Colonic mucosa (tissue), 4 donors: ENCODE measurements around the gene FGF14. TPM values are rescaled to one million over a fixed set of nuclear protein-coding genes. Genes with fewer than 3 reads are reported as not detected.

Experiments used
- DNase-seq: peaks from one replicate; pipeline ENCODE4 v3.0.0-alpha.2; 2020
- H3K27ac ChIP-seq: fragments of 200-600 bp; one replicate; pipeline ENCODE4 v1.8.0; 2021
- H3K27me3 ChIP-seq: fragments of 200-600 bp; one replicate; pipeline ENCODE4 v1.8.0; 2021
- H3K36me3 ChIP-seq: fragments of 200-600 bp; one replicate; pipeline ENCODE4 v1.8.0; 2021
- H3K4me1 ChIP-seq: fragments of 200-600 bp; one replicate; pipeline ENCODE4 v1.8.0; 2021; ENCODE audit warnings: mild to moderate bottlenecking
- H3K4me3 ChIP-seq: fragments of 200-600 bp; one replicate; pipeline ENCODE4 v1.8.0; 2021
- H3K9ac ChIP-seq, 2 donors: one replicate each; pipeline ENCODE4 v1.7.0; 2013; ENCODE audit warnings: control low read depth in 2 of 2, low read depth in 2 of 2, low read length in 2 of 2
- H3K9me3 ChIP-seq: fragments of 200-600 bp; one replicate; pipeline ENCODE4 v1.8.0; 2021
- CTCF ChIP-seq: fragments of 200-600 bp; IDR thresholded peaks from one replicate; pipeline ENCODE4 v1.8.0; 2022; ENCODE audit warnings: antibody characterized with exemption, mild to moderate bottlenecking
- intact Hi-C: fragments of 100-400 bp; cut with DNase I; formaldehyde crosslinking; loops from one replicate; pipeline ENCODE4 v1.14.1; 2022
- total RNA-seq, 2 donors: library from RNA; stranded (reverse); fragmentation: NEBNext Ultra II Directional in 1 of 2; extraction: Animal tissue kit (Norgen Biotek cat#: 25700) in 1 of 2; gene quantifications; one replicate each; pipeline ENCODE4 v1.2.1, GENCODE V29; 2021
- donor health status: healthy.
- donor health status: DM: no; HTN: no; CAD: no.
- donor health status: DM: no; HTN: no; CAD: no.

FGF14 gene
- total RNA-seq, 2 donors from 2014 or later, result 0.62 to 0.85 TPM

GRCh38 chr13:102191951-102192502, 209.8 kb downstream of the FGF14 start:
- Histone ChIP-seq H3K27me3 (no peaks in the 10 kb centered on the region), H3K4me3 (no peak overlapping the region), H3K36me3 (no peaks in the 10 kb centered on the region), H3K27ac (no peak overlapping the region), H3K4me1 (no peaks in the 10 kb centered on the region), H3K9me3 (no peaks in the 10 kb centered on the region), H3K9ac (no peak overlapping the region)
- TF ChIP-seq CTCF, result no peak
- DNase-seq, result no peak
- intact Hi-C loops, result no loop called here

DNA sequence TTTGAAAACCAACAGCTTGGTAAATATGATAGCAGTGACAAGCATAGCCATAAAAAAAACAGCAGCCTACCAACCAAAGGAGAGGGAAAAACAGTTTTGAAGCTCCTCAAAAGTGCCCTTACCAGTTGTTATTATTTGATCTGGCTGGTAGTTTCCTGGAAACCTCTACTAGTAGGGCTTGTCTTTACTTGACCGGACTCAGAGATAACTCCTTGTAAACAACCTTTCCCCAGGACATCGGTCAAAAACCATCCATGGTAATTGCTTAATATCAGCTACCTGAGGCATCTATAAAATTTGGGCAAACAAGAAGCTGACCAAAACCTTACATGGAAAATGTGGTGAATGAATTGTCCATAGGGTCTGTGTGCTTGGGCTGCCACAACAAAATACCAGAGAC, 210.9 kb downstream of the FGF14 start:
- H3K36me3 ChIP-seq, result no peaks in the 10 kb centered on the region
- no peaks in the 10 kb centered on the region for H3K4me1 ChIP-seq
- intact Hi-C loops, result no loop called here
- H3K9ac ChIP-seq, result no peak overlapping the region
- H3K27me3 ChIP-seq, result no peaks in the 10 kb centered on the region
- no peak overlapping the region for H3K4me3 ChIP-seq
- DNase-seq, result no peak
- TF ChIP-seq CTCF, result no peak
- no peak overlapping the region for H3K27ac ChIP-seq
- H3K9me3 ChIP-seq, result no peaks in the 10 kb centered on the region

- no peak overlapping the region for H3K4me3 ChIP-seq
- intact Hi-C loops, result no loop called here
- H3K27ac ChIP-seq, result no peak overlapping the region
- H3K9me3 ChIP-seq, result no peaks in the 10 kb centered on the region
- H3K27me3 ChIP-seq, result no peaks in the 10 kb centered on the region
- no peak overlapping the region for H3K9ac ChIP-seq
- DNase-seq, result no peak
- H3K4me1 ChIP-seq, result no peaks in the 10 kb centered on the region
- H3K36me3 ChIP-seq, result no peaks in the 10 kb centered on the region
- no peak for TF ChIP-seq CTCF
Observed at GRCh38 chr13:102187313-102187712, 214.5 kb downstream of the FGF14 start.

DNA sequence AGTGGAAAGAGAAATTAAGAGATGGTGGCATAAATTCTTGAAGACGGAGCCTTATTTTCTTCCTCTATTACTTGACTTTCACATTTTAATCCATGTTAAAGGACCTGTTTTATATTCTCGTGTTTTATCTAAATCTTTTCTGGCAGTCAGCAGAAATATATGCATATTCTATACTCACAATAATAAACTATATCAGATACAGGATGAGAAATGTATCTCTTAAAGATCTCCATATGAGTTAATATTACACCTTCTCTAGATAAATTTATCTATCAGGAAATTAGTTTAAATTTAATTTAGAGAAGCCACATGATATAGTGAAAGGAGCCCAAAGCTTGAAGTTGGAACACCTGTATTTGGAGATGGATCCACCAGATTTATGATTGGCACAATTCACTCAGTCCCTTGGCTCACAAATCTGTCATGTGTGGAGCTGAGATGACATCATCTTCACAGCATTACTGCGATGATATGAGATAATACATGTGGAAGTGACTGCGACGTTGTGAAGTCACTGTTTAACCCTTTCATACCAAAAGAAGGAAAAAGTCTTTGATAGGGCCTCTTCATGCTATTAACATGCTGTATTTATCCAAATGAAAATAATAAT, 216.4 kb downstream of the FGF14 start:
- no peaks in the 10 kb centered on the region for H3K9me3 ChIP-seq
- DNase-seq, result no peak
- no peak overlapping the region for H3K4me3 ChIP-seq
- no peak overlapping the region for H3K9ac ChIP-seq
- no peak overlapping the region for H3K27ac ChIP-seq
- TF ChIP-seq CTCF, result no peak
- H3K36me3 ChIP-seq, result no peaks in the 10 kb centered on the region
- H3K27me3 ChIP-seq, result no peaks in the 10 kb centered on the region
- intact Hi-C loops, result no loop called here
- no peaks in the 10 kb centered on the region for H3K4me1 ChIP-seq

DNA sequence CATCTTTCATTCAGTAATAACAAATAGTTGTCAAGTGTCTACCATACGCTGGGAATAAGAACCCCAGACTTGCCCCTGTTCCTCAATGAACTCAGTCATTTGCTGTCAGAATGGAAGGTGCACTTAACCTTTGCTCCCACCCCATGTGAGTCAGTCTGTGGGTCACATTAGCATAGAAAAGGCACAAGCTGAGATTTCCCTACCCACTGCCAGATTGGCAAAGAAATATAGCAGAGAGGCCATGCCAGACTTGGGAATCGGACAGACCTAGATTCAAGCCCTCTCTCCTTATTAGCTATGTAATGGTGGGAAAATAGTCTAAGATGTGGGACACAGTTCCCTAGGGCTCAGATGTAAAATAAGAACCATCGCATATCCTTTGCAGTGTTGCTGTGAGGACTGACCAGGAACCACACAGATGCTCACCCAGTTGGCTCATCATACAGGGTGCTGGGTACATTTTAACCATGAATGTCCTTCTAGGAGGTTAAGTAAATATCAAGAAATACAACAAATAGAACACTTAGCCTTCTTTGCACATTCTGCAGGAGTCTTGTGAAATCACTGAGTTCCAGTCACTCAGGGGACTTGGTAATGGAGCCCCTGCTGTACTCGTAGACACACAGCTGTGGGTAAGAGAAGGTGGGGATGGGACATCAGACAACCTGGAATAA, 218.2 kb downstream of the FGF14 start:
- H3K9me3 ChIP-seq, result no peaks in the 10 kb centered on the region
- no peaks in the 10 kb centered on the region for H3K27me3 ChIP-seq
- TF ChIP-seq CTCF, result no peak
- H3K4me3 ChIP-seq, result no peak overlapping the region
- no peak overlapping the region for H3K9ac ChIP-seq
- intact Hi-C loops, result no loop called here
- DNase-seq, result no peak
- no peaks in the 10 kb centered on the region for H3K4me1 ChIP-seq
- no peak overlapping the region for H3K27ac ChIP-seq
- no peaks in the 10 kb centered on the region for H3K36me3 ChIP-seq
